GM12872 (cell line): Measurements from ENCODE around the gene ATRNL1.

Experiments
- CTCF ChIP-seq: IDR thresholded peaks from 3 replicates; pipeline ENCODE4 v1.5.1; 2011; ENCODE audit warnings: low read depth, mild to moderate bottlenecking, low read length, moderate library complexity; ENCODE audit not compliant: insufficient read depth

The ATRNL1 gene

GRCh38 chr10:115539142-115539762 lies 446.1 kb downstream of the ATRNL1 start:
- TF ChIP-seq CTCF: no peak

- TF ChIP-seq CTCF: no peak
Observed at GRCh38 chr10:115555887-115556402, 462.8 kb downstream of the ATRNL1 start.

DNA sequence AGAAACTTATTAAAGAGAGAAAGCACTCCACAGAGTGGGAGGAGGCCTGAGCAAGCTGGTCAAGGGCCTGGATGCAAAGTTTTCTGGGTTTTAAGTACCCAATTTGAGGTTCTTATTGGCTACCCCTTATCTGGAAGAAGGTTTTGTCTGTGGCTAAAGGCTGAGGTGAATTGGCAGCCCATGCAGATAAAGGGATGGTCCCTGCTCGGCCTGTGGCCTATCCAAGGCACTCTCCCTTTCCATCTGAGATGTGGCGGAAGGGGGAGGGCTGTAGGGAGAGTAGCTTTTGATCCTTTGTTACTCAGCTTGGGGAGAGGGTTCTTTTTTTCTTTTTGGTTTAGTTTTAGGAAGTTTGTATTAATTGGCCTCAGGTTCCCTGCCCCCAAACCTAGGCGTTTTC lies 465.1 kb downstream of the ATRNL1 start:
- no peak for TF ChIP-seq CTCF

GRCh38 chr10:115566867-115567266 lies 473.7 kb downstream of the ATRNL1 start:
- TF ChIP-seq CTCF: no peak

- TF ChIP-seq CTCF: peak; percentile 68
Observed at GRCh38 chr10:115572740-115573455, 479.7 kb downstream of the ATRNL1 start.

DNA sequence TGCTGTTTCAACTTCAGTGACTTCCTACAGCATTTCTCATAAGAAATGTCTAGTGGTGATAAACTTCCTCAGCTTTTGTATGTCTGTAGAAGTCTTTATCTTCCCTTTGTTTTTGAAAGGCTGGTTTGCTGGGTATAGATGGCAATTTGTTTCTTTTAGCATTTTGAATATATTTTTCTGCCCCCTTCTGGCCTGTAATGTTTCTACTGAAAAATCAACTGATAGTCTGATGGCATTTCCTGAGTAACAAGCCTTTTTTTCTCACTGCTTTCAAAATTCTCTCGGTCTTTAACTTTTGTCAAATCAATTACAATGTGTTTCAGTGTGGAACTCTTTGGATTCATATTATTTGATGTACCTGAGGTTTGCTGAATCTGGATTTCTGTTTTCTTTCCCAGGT lies 487.1 kb downstream of the ATRNL1 start:
- TF ChIP-seq CTCF: no peak

DNA sequence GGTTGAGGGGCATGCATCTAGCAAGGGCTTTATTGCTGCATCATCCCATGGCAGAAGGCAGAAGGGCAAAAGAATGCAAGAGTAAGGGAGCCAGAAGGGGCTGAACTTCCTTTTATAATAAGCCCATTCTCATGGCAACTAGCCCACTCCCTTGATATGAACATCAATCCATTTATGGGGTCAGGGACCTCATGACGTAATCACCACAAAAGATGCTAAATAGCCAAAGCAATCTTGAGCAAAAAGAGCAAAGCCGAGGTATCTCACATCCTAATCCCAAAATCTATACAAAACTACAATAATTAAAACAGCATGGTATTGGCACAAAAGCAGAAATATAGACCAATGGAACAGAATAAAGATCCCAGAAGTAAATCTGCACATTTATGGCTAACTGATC lies 499.9 kb downstream of the ATRNL1 start:
- no peak for TF ChIP-seq CTCF
